Measurements from ENCODE around the gene B4GALT5.
"Not testable (repeated sequence)": the region's sequence is repeated elsewhere in the genome, so short reads cannot be mapped to it uniquely, and the experiment has no call there.

Gene B4GALT5

DNA sequence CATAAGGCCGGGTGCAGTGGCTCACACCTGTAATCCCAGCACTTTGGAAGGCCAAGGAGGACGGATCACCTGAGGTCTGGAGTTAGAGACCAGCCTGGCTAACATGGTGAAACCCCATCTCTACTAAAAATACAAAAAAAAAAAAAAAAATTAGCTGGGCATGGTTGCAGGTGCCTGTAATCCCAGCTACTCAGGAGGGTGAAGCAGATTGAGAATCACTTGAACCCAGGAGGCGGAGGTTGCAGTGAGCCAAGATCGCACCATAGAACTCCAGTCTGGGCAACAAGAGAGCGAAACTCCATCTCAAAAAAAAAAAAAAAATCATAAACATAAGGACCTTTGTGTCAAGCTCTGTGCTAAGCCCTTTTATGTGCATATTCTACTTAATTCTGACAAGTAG is 7.8 kb downstream of the B4GALT5 start:
- not testable (repeated sequence) for H3K27me3 Mint-ChIP-seq; ATAC-seq (replicated peaks; ENCODE audit: extremely low read depth, poor library complexity, severe bottlenecking)

DNA sequence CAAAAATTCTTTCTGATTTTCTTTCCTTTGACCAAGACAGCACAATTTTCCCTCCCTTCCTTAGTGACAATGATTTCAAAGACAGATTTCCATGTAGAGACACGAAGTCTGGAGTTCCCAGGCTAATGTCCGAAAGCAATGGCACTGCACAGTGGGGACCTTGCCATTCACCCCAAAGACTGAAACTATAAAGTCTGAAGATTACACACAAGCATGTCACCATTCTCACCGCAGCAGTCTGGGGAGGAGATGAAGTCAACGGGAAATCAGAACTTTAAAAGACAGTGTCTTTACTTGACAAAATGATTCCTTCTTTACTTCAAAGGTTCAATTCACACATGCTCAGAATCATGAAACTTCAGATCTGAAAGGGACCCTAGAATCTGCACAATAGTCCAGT is 8.3 kb downstream of the B4GALT5 start:
- no peaks in the 10 kb centered on the region for H3K27me3 Mint-ChIP-seq
- peaks cover 12% of the 10 kb centered on the region for H3K36me3 Mint-ChIP-seq (ENCODE audit: insufficient read depth)
- H3K9me3 Mint-ChIP-seq: no peaks in the 10 kb centered on the region
- peak overlapping the region; percentile 44 for H3K4me3 Mint-ChIP-seq
- H3K4me1 Mint-ChIP-seq: peaks cover 50% of the 10 kb centered on the region
- DNase-seq (ENCODE audit: low spot score in 2 of 2) (no peak), ATAC-seq (replicated peaks; ENCODE audit: extremely low read depth, poor library complexity, severe bottlenecking) (peak; percentile 76)
- peak overlapping the region; percentile 91 for H3K27ac Mint-ChIP-seq (ENCODE audit: low read depth)

More for the DNA sequence above, 7.8 kb downstream of the B4GALT5 start:
- not testable (repeated sequence) for DNase-seq (ENCODE audit: low spot score in 2 of 2); H3K36me3 Mint-ChIP-seq (ENCODE audit: insufficient read depth); H3K9me3 Mint-ChIP-seq
- Mint-ChIP-seq H3K4me1 (peaks cover 53% of the 10 kb centered on the region), H3K27ac (ENCODE audit: low read depth) (peak overlapping the region; percentile 91), H3K4me3 (peak overlapping the region; percentile 44)

GRCh38 chr20:49704932-49705336 is 8.7 kb downstream of the B4GALT5 start:
- Mint-ChIP-seq H3K4me3 (peak overlapping the region; percentile 44), H3K4me1 (peaks cover 51% of the 10 kb centered on the region), H3K27ac (ENCODE audit: low read depth) (peak overlapping the region; percentile 91), H3K36me3 (ENCODE audit: insufficient read depth) (peaks cover 10% of the 10 kb centered on the region), H3K27me3 (no peaks in the 10 kb centered on the region), H3K9me3 (no peaks in the 10 kb centered on the region)
- no peak for DNase-seq (ENCODE audit: low spot score in 2 of 2)
- no peak for ATAC-seq (replicated peaks; ENCODE audit: extremely low read depth, poor library complexity, severe bottlenecking)

DNA sequence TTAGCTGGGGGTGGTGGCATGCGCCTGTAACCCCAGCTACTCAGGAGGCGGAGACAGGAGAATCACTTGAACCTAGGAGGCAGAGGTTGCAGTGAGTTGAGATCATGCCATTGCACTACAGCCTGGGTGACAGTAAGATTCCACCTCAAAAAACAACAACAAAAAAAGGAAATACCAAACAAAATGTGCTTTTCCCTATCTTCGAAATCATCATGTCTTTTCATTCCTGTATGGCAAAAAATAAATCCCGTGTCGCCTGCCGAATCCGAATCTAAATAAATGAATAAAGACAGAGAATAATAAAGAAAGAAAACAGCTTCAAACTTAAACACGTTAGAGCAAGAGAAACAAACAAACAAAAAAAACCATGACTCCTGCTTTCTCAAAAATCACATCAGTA is 11.8 kb downstream of the B4GALT5 start:
- Mint-ChIP-seq H3K4me3 (no peak overlapping the region), H3K27ac (ENCODE audit: low read depth) (peak overlapping the region; percentile 66), H3K27me3 (no peaks in the 10 kb centered on the region), H3K36me3 (ENCODE audit: insufficient read depth) (peaks cover 9% of the 10 kb centered on the region), H3K4me1 (peaks cover 65% of the 10 kb centered on the region), H3K9me3 (no peaks in the 10 kb centered on the region)
- DNase-seq (ENCODE audit: low spot score in 2 of 2): no peak
- no peak for ATAC-seq (replicated peaks; ENCODE audit: extremely low read depth, poor library complexity, severe bottlenecking)

DNA sequence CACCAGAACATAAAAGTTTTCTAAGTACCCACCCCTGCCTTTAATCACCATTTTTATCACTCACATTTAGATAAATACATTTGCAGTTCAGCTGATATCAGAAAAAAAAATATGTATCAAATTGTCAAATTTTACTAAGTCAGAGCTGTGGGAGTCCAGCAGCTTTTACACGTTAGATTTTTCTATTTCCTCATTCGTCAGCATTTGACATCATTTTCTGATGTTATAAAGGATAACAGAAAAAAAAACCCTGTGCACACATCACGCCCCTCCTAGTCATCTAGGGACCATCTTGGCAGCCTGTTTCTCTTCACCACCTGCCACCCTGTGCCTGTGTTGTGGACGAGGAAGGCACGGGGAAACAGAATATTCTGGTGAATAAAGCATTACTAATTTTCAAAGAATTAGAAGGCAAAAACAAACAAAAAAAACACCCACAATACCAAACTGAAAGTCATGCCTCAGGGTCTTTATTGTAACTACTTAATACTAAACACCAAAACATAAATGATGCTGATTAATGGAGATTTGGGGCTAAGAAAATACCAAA is 12.4 kb downstream of the B4GALT5 start:
- peak overlapping the region; percentile 46 for H3K27ac Mint-ChIP-seq (ENCODE audit: low read depth)
- H3K4me3 Mint-ChIP-seq: no peak overlapping the region
- peaks cover 9% of the 10 kb centered on the region for H3K36me3 Mint-ChIP-seq (ENCODE audit: insufficient read depth)
- ATAC-seq (replicated peaks; ENCODE audit: extremely low read depth, poor library complexity, severe bottlenecking) (peak; percentile 48), DNase-seq (ENCODE audit: low spot score in 2 of 2) (no peak)
- no peaks in the 10 kb centered on the region for H3K27me3 Mint-ChIP-seq
- no peaks in the 10 kb centered on the region for H3K9me3 Mint-ChIP-seq
- peaks cover 59% of the 10 kb centered on the region for H3K4me1 Mint-ChIP-seq

GRCh38 chr20:49700411-49701185 is 13.1 kb downstream of the B4GALT5 start:
- Mint-ChIP-seq H3K36me3 (ENCODE audit: insufficient read depth) (peaks cover 9% of the 10 kb centered on the region), H3K4me3 (peak overlapping the region; percentile 9), H3K9me3 (no peaks in the 10 kb centered on the region), H3K27me3 (no peaks in the 10 kb centered on the region), H3K27ac (ENCODE audit: low read depth) (peak overlapping the region; percentile 74), H3K4me1 (peaks cover 56% of the 10 kb centered on the region)
- ATAC-seq (replicated peaks; ENCODE audit: extremely low read depth, poor library complexity, severe bottlenecking) (peak; percentile 35), DNase-seq (ENCODE audit: low spot score in 2 of 2) (no peak)

GRCh38 chr20:49699200-49699992 is 14.3 kb downstream of the B4GALT5 start:
- peaks cover 51% of the 10 kb centered on the region for H3K4me1 Mint-ChIP-seq
- peaks cover 3% of the 10 kb centered on the region for H3K36me3 Mint-ChIP-seq (ENCODE audit: insufficient read depth)
- H3K4me3 Mint-ChIP-seq: peak overlapping the region; percentile 47
- H3K27me3 Mint-ChIP-seq: no peaks in the 10 kb centered on the region
- DNase-seq (ENCODE audit: low spot score in 2 of 2) (no peak), ATAC-seq (replicated peaks; ENCODE audit: extremely low read depth, poor library complexity, severe bottlenecking) (peak; percentile 73)
- peak overlapping the region; percentile 74 for H3K27ac Mint-ChIP-seq (ENCODE audit: low read depth)
- no peaks in the 10 kb centered on the region for H3K9me3 Mint-ChIP-seq

- Mint-ChIP-seq H3K4me1 (peaks cover 61% of the 10 kb centered on the region), H3K9me3 (no peaks in the 10 kb centered on the region), H3K4me3 (peak overlapping the region; percentile 47), H3K36me3 (ENCODE audit: insufficient read depth) (peaks cover 3% of the 10 kb centered on the region), H3K27me3 (no peaks in the 10 kb centered on the region), H3K27ac (ENCODE audit: low read depth) (peak overlapping the region; percentile 74)
- DNase-seq (ENCODE audit: low spot score in 2 of 2) (no peak), ATAC-seq (replicated peaks; ENCODE audit: extremely low read depth, poor library complexity, severe bottlenecking) (no peak)
Observed at GRCh38 chr20:49698477-49698876, 15.2 kb downstream of the B4GALT5 start.

GRCh38 chr20:49697071-49697470 is 16.6 kb downstream of the B4GALT5 start:
- ATAC-seq (replicated peaks; ENCODE audit: extremely low read depth, poor library complexity, severe bottlenecking): no peak
- no peak for DNase-seq (ENCODE audit: low spot score in 2 of 2)
- Mint-ChIP-seq H3K4me1 (peaks cover 60% of the 10 kb centered on the region), H3K36me3 (ENCODE audit: insufficient read depth) (peaks cover 3% of the 10 kb centered on the region), H3K4me3 (no peak overlapping the region), H3K27ac (ENCODE audit: low read depth) (no peak overlapping the region), H3K9me3 (no peaks in the 10 kb centered on the region), H3K27me3 (no peaks in the 10 kb centered on the region)

GRCh38 chr20:49696594-49696993 is 17.1 kb downstream of the B4GALT5 start:
- Mint-ChIP-seq H3K4me3 (no peak overlapping the region), H3K27ac (ENCODE audit: low read depth) (no peak overlapping the region), H3K27me3 (no peaks in the 10 kb centered on the region), H3K36me3 (ENCODE audit: insufficient read depth) (peaks cover 3% of the 10 kb centered on the region), H3K4me1 (peaks cover 60% of the 10 kb centered on the region), H3K9me3 (no peaks in the 10 kb centered on the region)
- DNase-seq (ENCODE audit: low spot score in 2 of 2) (no peak), ATAC-seq (replicated peaks; ENCODE audit: extremely low read depth, poor library complexity, severe bottlenecking) (no peak)

DNA sequence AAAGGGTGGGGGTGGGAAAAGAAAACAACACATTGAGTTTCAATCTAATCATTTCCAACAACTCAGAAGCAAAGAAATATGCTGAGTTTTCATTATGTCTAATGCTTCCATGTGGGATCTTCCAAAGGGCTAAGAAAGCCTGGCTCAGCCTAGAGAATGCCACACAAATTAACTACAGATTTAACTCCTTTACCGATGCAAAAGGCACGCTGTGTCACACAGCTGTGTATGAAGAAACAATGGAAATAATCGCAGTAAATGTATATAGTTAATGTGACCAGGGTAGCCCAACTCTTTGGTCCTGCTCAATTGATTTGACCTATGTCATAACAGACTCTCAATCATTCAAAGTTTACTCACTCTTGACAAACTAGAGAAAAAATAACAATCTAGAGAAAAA is 17.8 kb downstream of the B4GALT5 start:
- Mint-ChIP-seq H3K36me3 (ENCODE audit: insufficient read depth) (peaks cover 3% of the 10 kb centered on the region), H3K27ac (ENCODE audit: low read depth) (no peak overlapping the region), H3K4me1 (peaks cover 52% of the 10 kb centered on the region), H3K9me3 (no peaks in the 10 kb centered on the region), H3K27me3 (no peaks in the 10 kb centered on the region), H3K4me3 (no peak overlapping the region)
- no peak for ATAC-seq (replicated peaks; ENCODE audit: extremely low read depth, poor library complexity, severe bottlenecking)
- no peak for DNase-seq (ENCODE audit: low spot score in 2 of 2)

- ATAC-seq (replicated peaks; ENCODE audit: extremely low read depth, poor library complexity, severe bottlenecking) (peak; percentile 17), DNase-seq (ENCODE audit: low spot score in 2 of 2) (no peak)
- Mint-ChIP-seq H3K27me3 (no peaks in the 10 kb centered on the region), H3K4me3 (peak overlapping the region; percentile 0), H3K36me3 (ENCODE audit: insufficient read depth) (no peaks in the 10 kb centered on the region), H3K4me1 (peaks cover 52% of the 10 kb centered on the region), H3K27ac (ENCODE audit: low read depth) (no peak overlapping the region), H3K9me3 (no peaks in the 10 kb centered on the region)
Observed at GRCh38 chr20:49694450-49695071, 19.1 kb downstream of the B4GALT5 start.
